Effector memory CD8-positive, alpha-beta T cell (primary cell): ENCODE results near the gene ANKRD65.
"Not testable (repeated sequence)": the region's sequence is repeated elsewhere in the genome, so short reads cannot be mapped to it uniquely, and the experiment has no call there.

Experiments
- ATAC-seq: fragments of 150-1000 bp; cut with Tn5 transposase; replicated peaks from 2 replicates; pipeline ENCODE4 v1.10.0; 2021; ENCODE audit warnings: mild to moderate bottlenecking, moderate library complexity
- DNase-seq, 3 experiments: peaks; one replicate each; pipeline ENCODE4 v3.0.0; 2021
- H3K27ac Mint-ChIP-seq, 2 donors: one replicate each; pipeline ENCODE4 v1.8.0; 2022; ENCODE audit warnings: mild to moderate bottlenecking in 2 of 2, mixed read lengths in 2 of 2, moderate library complexity in 2 of 2
- H3K27me3 Mint-ChIP-seq, 2 donors: one replicate each; pipeline ENCODE4 v1.8.0; 2022; ENCODE audit warnings: mixed read lengths in 2 of 2
- H3K36me3 Mint-ChIP-seq: one replicate; pipeline ENCODE4 v1.8.0; 2022; ENCODE audit warnings: mild to moderate bottlenecking, moderate library complexity, mixed read lengths; ENCODE audit not compliant: insufficient read depth
- H3K4me1 Mint-ChIP-seq, 2 donors: one replicate each; pipeline ENCODE4 v1.8.0; 2022; ENCODE audit warnings: low read depth in 2 of 2, mixed read lengths in 2 of 2
- H3K4me3 Mint-ChIP-seq, 2 donors: one replicate each; pipeline ENCODE4 v1.8.0; 2022; ENCODE audit warnings: mild to moderate bottlenecking in 2 of 2, mixed read lengths in 2 of 2, moderate library complexity in 2 of 2
- H3K9me3 Mint-ChIP-seq, 2 donors: one replicate each; pipeline ENCODE4 v1.8.0; 2022; ENCODE audit warnings: mixed read lengths in 2 of 2

Gene ANKRD65

DNA sequence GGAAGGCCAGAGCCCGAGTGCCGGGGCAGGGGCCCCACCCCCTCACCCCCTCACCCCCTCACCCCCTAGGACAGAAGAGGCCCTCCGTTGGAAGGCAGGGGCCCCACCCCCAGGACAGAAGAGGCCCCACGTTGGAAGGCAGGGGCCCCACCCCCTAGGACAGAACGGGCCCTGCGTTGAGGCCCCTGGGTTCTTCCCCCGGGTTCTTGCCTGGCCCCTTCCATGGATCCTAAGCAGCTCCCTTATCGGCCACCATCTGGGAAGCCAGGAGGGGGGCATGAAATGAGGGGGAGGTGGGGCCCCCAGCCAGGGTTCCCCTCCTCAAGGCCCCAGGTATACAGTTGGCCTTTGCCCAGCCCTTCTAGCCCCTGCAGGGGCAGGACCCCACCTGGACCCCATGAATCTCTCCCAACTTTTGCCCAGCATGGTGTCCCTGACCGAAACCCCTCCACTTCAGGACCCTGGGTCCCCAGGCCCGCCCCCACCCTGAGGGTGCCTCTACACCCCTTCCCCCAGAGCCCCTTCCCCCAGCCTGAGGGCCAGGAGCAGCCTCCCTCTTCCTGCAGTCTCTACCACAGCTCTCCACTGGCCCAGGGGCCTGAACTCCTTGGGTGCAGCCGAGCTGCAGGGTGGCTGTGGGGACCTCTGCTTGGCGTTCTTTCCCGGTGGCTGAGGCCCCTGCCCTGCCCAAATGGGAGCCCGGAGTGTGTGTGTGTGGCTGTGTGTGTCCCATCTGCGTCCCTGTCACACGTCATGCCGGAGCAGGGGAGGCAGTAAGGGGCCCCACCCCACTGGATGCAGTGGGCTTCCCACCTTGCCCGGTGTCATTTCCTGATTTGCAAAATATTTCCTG lies 10.1 kb upstream of the ANKRD65 start:
- ATAC-seq, result no peak

GRCh38 chr1:1430114-1430982 lies 9.3 kb upstream of the ANKRD65 start:
- peaks cover 21 to 79% of the 10 kb centered on the region in 2 donors for H3K27me3 Mint-ChIP-seq
- no peaks in the 10 kb centered on the region for H3K36me3 Mint-ChIP-seq
- no peaks in the 10 kb centered on the region for H3K9me3 Mint-ChIP-seq
- DNase-seq (no peak), ATAC-seq (no peak)
- no peak overlapping the region for H3K4me3 Mint-ChIP-seq
- peaks cover 0 to 7% of the 10 kb centered on the region in 2 donors for H3K4me1 Mint-ChIP-seq
- H3K27ac Mint-ChIP-seq, result no peak overlapping the region

More for the DNA sequence above, 10.1 kb upstream of the ANKRD65 start:
- Mint-ChIP-seq H3K27ac (peak overlapping the region in 1 of 2 donors; percentile 29), H3K4me1 (peaks cover 0 to 7% of the 10 kb centered on the region in 2 donors), H3K9me3 (no peaks in the 10 kb centered on the region), H3K27me3 (peaks cover 22 to 74% of the 10 kb centered on the region in 2 donors), H3K36me3 (no peaks in the 10 kb centered on the region), H3K4me3 (no peak overlapping the region)
- no peak for DNase-seq

DNA sequence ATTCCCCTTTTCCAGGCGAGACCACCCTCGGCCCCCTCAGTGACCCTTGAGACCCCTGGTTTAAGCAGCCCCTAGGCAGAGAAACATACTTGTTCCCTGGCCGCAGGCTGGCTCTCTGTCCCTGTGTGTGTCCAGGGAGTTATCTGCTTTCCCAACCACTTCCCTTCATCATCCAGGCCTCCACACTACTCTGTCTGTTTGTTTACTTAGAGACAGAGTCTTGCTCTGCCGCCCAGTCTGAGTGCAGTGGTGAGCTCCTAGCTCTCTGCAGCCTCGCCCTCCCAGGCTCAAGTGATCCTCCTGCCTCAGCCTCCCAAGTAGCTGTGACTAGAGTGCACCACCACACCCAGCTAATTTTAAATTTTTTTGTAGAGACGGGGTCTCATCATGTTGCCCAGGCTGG lies 8.6 kb upstream of the ANKRD65 start:
- no peak overlapping the region for H3K27ac Mint-ChIP-seq
- no peak for ATAC-seq
- peaks cover 0 to 2% of the 10 kb centered on the region in 2 donors for H3K4me1 Mint-ChIP-seq
- no peaks in the 10 kb centered on the region for H3K9me3 Mint-ChIP-seq
- peaks cover 21 to 79% of the 10 kb centered on the region in 2 donors for H3K27me3 Mint-ChIP-seq
- DNase-seq, result no peak
- H3K36me3 Mint-ChIP-seq, result no peaks in the 10 kb centered on the region
- no peak overlapping the region for H3K4me3 Mint-ChIP-seq

- H3K27me3 Mint-ChIP-seq, result peaks cover 25 to 78% of the 10 kb centered on the region in 2 donors
- not testable (repeated sequence) for H3K9me3 Mint-ChIP-seq, H3K36me3 Mint-ChIP-seq, ATAC-seq, DNase-seq, H3K27ac Mint-ChIP-seq, H3K4me3 Mint-ChIP-seq, H3K4me1 Mint-ChIP-seq
Measured at GRCh38 chr1:1428967-1429366, 7.9 kb upstream of the ANKRD65 start.

- H3K36me3 Mint-ChIP-seq, result no peaks in the 10 kb centered on the region
- ATAC-seq (no peak), DNase-seq (no peak)
- peaks cover 26 to 72% of the 10 kb centered on the region in 2 donors for H3K27me3 Mint-ChIP-seq
- peak overlapping the region in 1 of 2 donors; percentile 29 for H3K4me3 Mint-ChIP-seq
- H3K4me1 Mint-ChIP-seq, result peaks cover 0 to 2% of the 10 kb centered on the region in 2 donors
- H3K27ac Mint-ChIP-seq, result no peak overlapping the region
- no peaks in the 10 kb centered on the region for H3K9me3 Mint-ChIP-seq
Measured at GRCh38 chr1:1428174-1428573, 7.1 kb upstream of the ANKRD65 start.

- Mint-ChIP-seq H3K4me3 (no peak overlapping the region), H3K9me3 (no peaks in the 10 kb centered on the region), H3K36me3 (no peaks in the 10 kb centered on the region), H3K27ac (no peak overlapping the region), H3K27me3 (peaks cover 29 to 73% of the 10 kb centered on the region in 2 donors), H3K4me1 (peaks cover 0 to 2% of the 10 kb centered on the region in 2 donors)
- DNase-seq, result no peak
- no peak for ATAC-seq
Measured at GRCh38 chr1:1427820-1428148, 6.7 kb upstream of the ANKRD65 start.

GRCh38 chr1:1427106-1427819 lies 6.2 kb upstream of the ANKRD65 start:
- DNase-seq (no peak), ATAC-seq (no peak)
- Mint-ChIP-seq H3K36me3 (no peaks in the 10 kb centered on the region), H3K27me3 (peaks cover 34 to 73% of the 10 kb centered on the region in 2 donors), H3K9me3 (no peaks in the 10 kb centered on the region), H3K27ac (no peak overlapping the region), H3K4me3 (peak overlapping the region in 1 of 2 donors; percentile 17), H3K4me1 (peaks cover 0 to 2% of the 10 kb centered on the region in 2 donors)

DNA sequence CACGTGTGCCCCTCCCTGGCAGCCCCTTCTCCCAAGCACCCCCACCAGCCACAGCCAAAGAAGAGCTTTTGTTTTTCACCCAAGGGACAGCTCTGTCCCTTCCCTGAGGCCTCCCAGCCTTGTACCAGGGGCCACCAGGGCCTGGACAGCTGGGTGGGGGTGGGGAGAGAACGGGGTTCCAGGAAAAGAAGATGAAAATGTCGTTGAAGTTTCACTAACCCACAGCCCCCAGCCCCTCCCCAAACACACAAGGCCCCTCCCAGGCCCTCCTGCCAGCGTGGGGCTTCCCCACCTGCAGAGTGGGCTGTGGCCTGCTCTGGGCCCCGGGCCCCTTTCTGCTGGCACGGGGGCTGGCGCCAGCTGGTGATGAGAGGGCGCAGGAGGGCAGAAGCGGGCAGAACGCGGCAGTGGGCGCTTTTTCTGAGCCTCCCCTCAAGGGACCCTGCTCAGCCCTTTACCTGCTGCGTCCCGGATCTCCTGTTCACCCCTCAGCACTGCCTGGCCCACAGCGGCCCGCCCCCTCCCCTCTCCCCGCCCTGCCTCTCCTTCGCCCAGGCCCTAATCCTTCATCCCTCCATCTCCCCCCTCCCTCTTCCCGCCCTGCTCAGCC lies 5.5 kb upstream of the ANKRD65 start:
- Mint-ChIP-seq H3K36me3 (no peaks in the 10 kb centered on the region), H3K27ac (peak overlapping the region in 1 of 2 donors; percentile 4), H3K4me3 (peak overlapping the region in 1 of 2 donors; percentile 17), H3K9me3 (no peaks in the 10 kb centered on the region), H3K27me3 (peaks cover 34 to 71% of the 10 kb centered on the region in 2 donors), H3K4me1 (peaks cover 0 to 2% of the 10 kb centered on the region in 2 donors)
- peak; percentile 31 for ATAC-seq
- DNase-seq, result no peak

- Mint-ChIP-seq H3K36me3 (no peaks in the 10 kb centered on the region), H3K27me3 (peaks cover 34 to 72% of the 10 kb centered on the region in 2 donors), H3K4me1 (peaks cover 0 to 2% of the 10 kb centered on the region in 2 donors), H3K27ac (peak overlapping the region in 1 of 2 donors; percentile 4), H3K9me3 (no peaks in the 10 kb centered on the region), H3K4me3 (no peak overlapping the region)
- ATAC-seq (no peak), DNase-seq (no peak)
Measured at GRCh38 chr1:1425753-1426495, 4.8 kb upstream of the ANKRD65 start.

DNA sequence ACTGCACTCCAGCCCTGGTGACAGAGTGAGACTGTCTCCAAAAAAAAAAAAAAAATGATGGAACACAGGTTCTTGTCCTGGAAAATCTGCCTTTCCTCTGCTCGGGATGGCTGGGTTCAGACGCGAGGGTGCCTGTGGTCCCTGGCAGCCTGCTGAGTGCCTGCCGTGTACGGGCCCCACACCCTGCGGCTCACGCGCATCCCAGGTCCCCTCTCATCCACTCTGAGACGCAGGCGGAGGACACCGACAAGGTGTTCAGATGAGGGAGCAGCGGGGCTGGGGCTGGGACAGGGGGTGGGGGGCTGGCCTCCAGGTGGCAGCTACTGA lies 4.3 kb upstream of the ANKRD65 start:
- no peak for ATAC-seq
- DNase-seq, result no peak
- peaks cover 0 to 2% of the 10 kb centered on the region in 2 donors for H3K4me1 Mint-ChIP-seq
- peaks cover 34 to 77% of the 10 kb centered on the region in 2 donors for H3K27me3 Mint-ChIP-seq
- H3K9me3 Mint-ChIP-seq, result no peaks in the 10 kb centered on the region
- no peak overlapping the region for H3K4me3 Mint-ChIP-seq
- no peaks in the 10 kb centered on the region for H3K36me3 Mint-ChIP-seq
- no peak overlapping the region for H3K27ac Mint-ChIP-seq

- Mint-ChIP-seq H3K9me3 (no peaks in the 10 kb centered on the region), H3K36me3 (no peaks in the 10 kb centered on the region), H3K4me3 (no peak overlapping the region), H3K27me3 (peaks cover 31 to 72% of the 10 kb centered on the region in 2 donors), H3K4me1 (peaks cover 0 to 2% of the 10 kb centered on the region in 2 donors), H3K27ac (no peak overlapping the region)
- DNase-seq (no peak), ATAC-seq (no peak)
Measured at GRCh38 chr1:1424707-1425106, 3.6 kb upstream of the ANKRD65 start.

DNA sequence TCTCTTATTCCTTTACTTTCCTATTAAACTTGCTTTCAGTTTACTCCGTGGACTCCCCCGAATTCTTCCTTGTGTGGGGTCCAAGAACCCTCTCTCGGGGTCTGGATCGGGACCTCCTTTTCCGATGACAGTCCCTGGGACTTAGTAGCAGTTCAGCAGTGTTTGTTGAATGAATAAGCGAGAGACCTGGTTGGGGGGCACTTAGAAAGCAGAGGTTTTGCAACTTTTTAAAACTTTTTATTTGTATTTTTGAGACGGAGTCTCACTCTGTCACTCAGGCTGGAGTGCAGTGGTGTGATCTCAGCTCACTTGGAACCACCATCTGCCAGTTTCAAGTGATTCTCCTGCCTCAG lies 2.1 kb upstream of the ANKRD65 start:
- DNase-seq (no peak), ATAC-seq (no peak)
- H3K4me1 Mint-ChIP-seq, result peaks cover 0 to 2% of the 10 kb centered on the region in 2 donors
- peaks cover 24 to 58% of the 10 kb centered on the region in 2 donors for H3K27me3 Mint-ChIP-seq
- H3K27ac Mint-ChIP-seq, result no peak overlapping the region
- H3K9me3 Mint-ChIP-seq, result no peaks in the 10 kb centered on the region
- no peaks in the 10 kb centered on the region for H3K36me3 Mint-ChIP-seq
- no peak overlapping the region for H3K4me3 Mint-ChIP-seq
